Measurements from ENCODE around the gene IFNGR2. TPM values are rescaled to one million over a fixed set of nuclear protein-coding genes. Genes with fewer than 3 reads are reported as not detected.

IFNGR2 gene
- total and polyA plus RNA-seq, 2 experiments from 2014 or later: 21.9 to 29.4 TPM

DNA sequence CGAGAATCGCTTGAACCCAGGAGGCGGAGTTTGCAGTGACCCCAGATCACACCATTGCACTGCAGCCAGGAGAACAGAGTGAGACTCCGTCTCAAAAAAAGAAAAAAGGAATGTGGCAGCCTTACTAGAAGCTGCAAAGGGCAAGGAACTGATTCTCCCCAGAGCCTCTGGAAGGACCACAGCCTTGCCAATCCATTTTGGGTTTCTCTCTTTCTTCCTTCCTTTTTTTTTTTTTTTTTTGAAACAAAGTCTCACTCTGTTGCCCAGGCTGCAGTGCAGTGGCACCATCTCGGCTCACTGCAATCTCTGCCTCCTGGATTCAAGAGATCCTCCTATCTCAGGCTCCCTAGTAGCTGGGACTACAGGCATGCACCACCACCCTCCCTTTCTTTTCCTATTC is 9.9 kb upstream of the IFNGR2 start:
- no peaks in the 10 kb centered on the region for H3K4me1 ChIP-seq (ENCODE audit: insufficient read depth)
- no peak for TF ChIP-seq ZNF114 (CRISPR knock-in tag; IDR thresholded peaks at IDR 0.05)
- no peak for TF ChIP-seq POLR2AphosphoS5 (IDR thresholded peaks at IDR 0.05; ENCODE audit: low read depth)
- no peak for TF ChIP-seq JUNB (IDR thresholded peaks at IDR 0.05; ENCODE audit: unreplicated experiment)
- TF ChIP-seq EZH2 (IDR thresholded peaks at IDR 0.05; ENCODE audit: low read depth, unreplicated experiment): no peak
- TF ChIP-seq, protein P1, sequence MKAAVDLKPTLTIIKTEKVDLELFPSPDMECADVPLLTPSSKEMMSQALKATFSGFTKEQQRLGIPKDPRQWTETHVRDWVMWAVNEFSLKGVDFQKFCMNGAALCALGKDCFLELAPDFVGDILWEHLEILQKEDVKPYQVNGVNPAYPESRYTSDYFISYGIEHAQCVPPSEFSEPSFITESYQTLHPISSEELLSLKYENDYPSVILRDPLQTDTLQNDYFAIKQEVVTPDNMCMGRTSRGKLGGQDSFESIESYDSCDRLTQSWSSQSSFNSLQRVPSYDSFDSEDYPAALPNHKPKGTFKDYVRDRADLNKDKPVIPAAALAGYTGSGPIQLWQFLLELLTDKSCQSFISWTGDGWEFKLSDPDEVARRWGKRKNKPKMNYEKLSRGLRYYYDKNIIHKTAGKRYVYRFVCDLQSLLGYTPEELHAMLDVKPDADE (IDR thresholded peaks at IDR 0.05): no peak
- TF ChIP-seq STAT1 (IDR thresholded peaks at IDR 0.05; ENCODE audit: unreplicated experiment): no peak
- TF ChIP-seq EZH2phosphoT487 (IDR thresholded peaks at IDR 0.05; ENCODE audit: unreplicated experiment): no peak
- TF ChIP-seq, protein P2, sequence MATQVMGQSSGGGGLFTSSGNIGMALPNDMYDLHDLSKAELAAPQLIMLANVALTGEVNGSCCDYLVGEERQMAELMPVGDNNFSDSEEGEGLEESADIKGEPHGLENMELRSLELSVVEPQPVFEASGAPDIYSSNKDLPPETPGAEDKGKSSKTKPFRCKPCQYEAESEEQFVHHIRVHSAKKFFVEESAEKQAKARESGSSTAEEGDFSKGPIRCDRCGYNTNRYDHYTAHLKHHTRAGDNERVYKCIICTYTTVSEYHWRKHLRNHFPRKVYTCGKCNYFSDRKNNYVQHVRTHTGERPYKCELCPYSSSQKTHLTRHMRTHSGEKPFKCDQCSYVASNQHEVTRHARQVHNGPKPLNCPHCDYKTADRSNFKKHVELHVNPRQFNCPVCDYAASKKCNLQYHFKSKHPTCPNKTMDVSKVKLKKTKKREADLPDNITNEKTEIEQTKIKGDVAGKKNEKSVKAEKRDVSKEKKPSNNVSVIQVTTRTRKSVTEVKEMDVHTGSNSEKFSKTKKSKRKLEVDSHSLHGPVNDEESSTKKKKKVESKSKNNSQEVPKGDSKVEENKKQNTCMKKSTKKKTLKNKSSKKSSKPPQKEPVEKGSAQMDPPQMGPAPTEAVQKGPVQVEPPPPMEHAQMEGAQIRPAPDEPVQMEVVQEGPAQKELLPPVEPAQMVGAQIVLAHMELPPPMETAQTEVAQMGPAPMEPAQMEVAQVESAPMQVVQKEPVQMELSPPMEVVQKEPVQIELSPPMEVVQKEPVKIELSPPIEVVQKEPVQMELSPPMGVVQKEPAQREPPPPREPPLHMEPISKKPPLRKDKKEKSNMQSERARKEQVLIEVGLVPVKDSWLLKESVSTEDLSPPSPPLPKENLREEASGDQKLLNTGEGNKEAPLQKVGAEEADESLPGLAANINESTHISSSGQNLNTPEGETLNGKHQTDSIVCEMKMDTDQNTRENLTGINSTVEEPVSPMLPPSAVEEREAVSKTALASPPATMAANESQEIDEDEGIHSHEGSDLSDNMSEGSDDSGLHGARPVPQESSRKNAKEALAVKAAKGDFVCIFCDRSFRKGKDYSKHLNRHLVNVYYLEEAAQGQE (IDR thresholded peaks at IDR 0.05; ENCODE audit: unreplicated experiment): no peak
- TF ChIP-seq ZNF331 (CRISPR knock-in tag; IDR thresholded peaks at IDR 0.05; ENCODE audit: low read depth): no peak
- TF ChIP-seq CREB1 (CRISPR knock-in tag; IDR thresholded peaks at IDR 0.05; ENCODE audit: low read depth): no peak
- TF ChIP-seq, protein P3, sequence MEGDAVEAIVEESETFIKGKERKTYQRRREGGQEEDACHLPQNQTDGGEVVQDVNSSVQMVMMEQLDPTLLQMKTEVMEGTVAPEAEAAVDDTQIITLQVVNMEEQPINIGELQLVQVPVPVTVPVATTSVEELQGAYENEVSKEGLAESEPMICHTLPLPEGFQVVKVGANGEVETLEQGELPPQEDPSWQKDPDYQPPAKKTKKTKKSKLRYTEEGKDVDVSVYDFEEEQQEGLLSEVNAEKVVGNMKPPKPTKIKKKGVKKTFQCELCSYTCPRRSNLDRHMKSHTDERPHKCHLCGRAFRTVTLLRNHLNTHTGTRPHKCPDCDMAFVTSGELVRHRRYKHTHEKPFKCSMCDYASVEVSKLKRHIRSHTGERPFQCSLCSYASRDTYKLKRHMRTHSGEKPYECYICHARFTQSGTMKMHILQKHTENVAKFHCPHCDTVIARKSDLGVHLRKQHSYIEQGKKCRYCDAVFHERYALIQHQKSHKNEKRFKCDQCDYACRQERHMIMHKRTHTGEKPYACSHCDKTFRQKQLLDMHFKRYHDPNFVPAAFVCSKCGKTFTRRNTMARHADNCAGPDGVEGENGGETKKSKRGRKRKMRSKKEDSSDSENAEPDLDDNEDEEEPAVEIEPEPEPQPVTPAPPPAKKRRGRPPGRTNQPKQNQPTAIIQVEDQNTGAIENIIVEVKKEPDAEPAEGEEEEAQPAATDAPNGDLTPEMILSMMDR (conservative IDR thresholded peaks at IDR 0.05; ENCODE audit: low read depth in 2 of 2): no peak
- H3K9me2 ChIP-seq (ENCODE audit: insufficient read depth): no peaks in the 10 kb centered on the region
- H3K27ac Mint-ChIP-seq: no peak overlapping the region
- no peak overlapping the region for H3K4me3 ChIP-seq
- H3K9me3 Mint-ChIP-seq: no peaks in the 10 kb centered on the region
- no peaks in the 10 kb centered on the region for H4K20me1 ChIP-seq (replicated peaks; ENCODE audit: insufficient read depth)
- no peak for DNase-seq (ENCODE audit: low spot score)
- no peak for ATAC-seq
- H3F3A ChIP-seq (replicated peaks; ENCODE audit: low read depth): no peaks in the 10 kb centered on the region
- H3K4me2 ChIP-seq: no peak overlapping the region
- no peaks in the 10 kb centered on the region for H3K27me3 ChIP-seq (ENCODE audit: insufficient read depth)
- no peaks in the 10 kb centered on the region for H3K36me3 Mint-ChIP-seq (ENCODE audit: low read depth)
- H2AFZ ChIP-seq: no peak overlapping the region
- H3K27ac ChIP-seq (ENCODE audit: low read depth): no peak overlapping the region
- H3K27me3 Mint-ChIP-seq (ENCODE audit: insufficient read depth, low read depth, poor library complexity): no peaks in the 10 kb centered on the region
- no peak overlapping the region for H3K4me3 Mint-ChIP-seq
- H3K36me3 ChIP-seq (ENCODE audit: insufficient read depth): no peaks in the 10 kb centered on the region
- H3K79me2 ChIP-seq (replicated peaks; ENCODE audit: insufficient read depth): no peaks in the 10 kb centered on the region
- peaks cover 4% of the 10 kb centered on the region for H3K4me1 Mint-ChIP-seq
